Panc1 (cell line): ENCODE results near the gene GRAMD1A.
"Not testable (repeated sequence)": the region's sequence is repeated elsewhere in the genome, so short reads cannot be mapped to it uniquely, and the experiment has no call there.

Source experiments
- POLR2AphosphoS5 ChIP-seq: IDR thresholded peaks from 2 replicates; pipeline ENCODE4 v1.6.1; 2012; ENCODE audit warnings: mild to moderate bottlenecking, low read depth, low read length, moderate library complexity
- REST ChIP-seq, 2 experiments: IDR thresholded peaks; 2 replicates each; pipeline ENCODE4 v1.6.1; 2011 to 2012; ENCODE audit warnings: low read depth in 2 of 2, control low read depth in 1 of 2, low read length in 1 of 2, mild to moderate bottlenecking in 1 of 2, moderate library complexity in 1 of 2; ENCODE audit not compliant: insufficient read depth in 1 of 2
- TF ChIP-seq, protein P1 (sequence below): fragments of 450-650 bp; IDR thresholded peaks from 2 replicates; pipeline ENCODE4 v1.5.1; 2017; ENCODE audit warnings: mild to moderate bottlenecking

- TF ChIP-seq, protein P1, sequence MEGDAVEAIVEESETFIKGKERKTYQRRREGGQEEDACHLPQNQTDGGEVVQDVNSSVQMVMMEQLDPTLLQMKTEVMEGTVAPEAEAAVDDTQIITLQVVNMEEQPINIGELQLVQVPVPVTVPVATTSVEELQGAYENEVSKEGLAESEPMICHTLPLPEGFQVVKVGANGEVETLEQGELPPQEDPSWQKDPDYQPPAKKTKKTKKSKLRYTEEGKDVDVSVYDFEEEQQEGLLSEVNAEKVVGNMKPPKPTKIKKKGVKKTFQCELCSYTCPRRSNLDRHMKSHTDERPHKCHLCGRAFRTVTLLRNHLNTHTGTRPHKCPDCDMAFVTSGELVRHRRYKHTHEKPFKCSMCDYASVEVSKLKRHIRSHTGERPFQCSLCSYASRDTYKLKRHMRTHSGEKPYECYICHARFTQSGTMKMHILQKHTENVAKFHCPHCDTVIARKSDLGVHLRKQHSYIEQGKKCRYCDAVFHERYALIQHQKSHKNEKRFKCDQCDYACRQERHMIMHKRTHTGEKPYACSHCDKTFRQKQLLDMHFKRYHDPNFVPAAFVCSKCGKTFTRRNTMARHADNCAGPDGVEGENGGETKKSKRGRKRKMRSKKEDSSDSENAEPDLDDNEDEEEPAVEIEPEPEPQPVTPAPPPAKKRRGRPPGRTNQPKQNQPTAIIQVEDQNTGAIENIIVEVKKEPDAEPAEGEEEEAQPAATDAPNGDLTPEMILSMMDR, result not testable (repeated sequence)
- TF ChIP-seq POLR2AphosphoS5; REST (IDR thresholded peaks at IDR 0.05; ENCODE audit: insufficient read depth in 1 of 2, low read depth in 2 of 2, low read length in 1 of 2): not testable (repeated sequence)
These were observed 1.9 kb upstream of the GRAMD1A start for GRCh38 chr19:34998224-34998623.
